ENCODE measurements around the gene ZNF816.

GRCh38 chr19:53008061-53008778 lies 45.5 kb upstream of the ZNF816 start:
- no peak for TF ChIP-seq CTCF (IDR thresholded peaks at IDR 0.05)
- TF ChIP-seq POLR2AphosphoS5 (IDR thresholded peaks at IDR 0.05), result no peak

Data from suprapubic skin (tissue), 3 donors.